HFF-Myc (cell line): Measurements from ENCODE around the gene FBXO34.

Source experiments
- DNase-seq: peaks from one replicate; pipeline ENCODE4 v3.0.0-alpha.2; 2011; ENCODE audit warnings: low read depth; ENCODE audit errors: extremely low read depth
- H3K4me3 ChIP-seq: replicated peaks from 2 replicates; pipeline ENCODE4 v1.5.1; 2011; ENCODE audit warnings: low read depth, mild to moderate bottlenecking, control low read depth, low read length
- TF ChIP-seq, protein P1 (sequence below): IDR thresholded peaks from 2 replicates; pipeline ENCODE4 v1.5.1; 2012; ENCODE audit warnings: mild to moderate bottlenecking, low read depth, low read length, control low read depth; ENCODE audit errors: missing control alignments

The FBXO34 gene

DNA sequence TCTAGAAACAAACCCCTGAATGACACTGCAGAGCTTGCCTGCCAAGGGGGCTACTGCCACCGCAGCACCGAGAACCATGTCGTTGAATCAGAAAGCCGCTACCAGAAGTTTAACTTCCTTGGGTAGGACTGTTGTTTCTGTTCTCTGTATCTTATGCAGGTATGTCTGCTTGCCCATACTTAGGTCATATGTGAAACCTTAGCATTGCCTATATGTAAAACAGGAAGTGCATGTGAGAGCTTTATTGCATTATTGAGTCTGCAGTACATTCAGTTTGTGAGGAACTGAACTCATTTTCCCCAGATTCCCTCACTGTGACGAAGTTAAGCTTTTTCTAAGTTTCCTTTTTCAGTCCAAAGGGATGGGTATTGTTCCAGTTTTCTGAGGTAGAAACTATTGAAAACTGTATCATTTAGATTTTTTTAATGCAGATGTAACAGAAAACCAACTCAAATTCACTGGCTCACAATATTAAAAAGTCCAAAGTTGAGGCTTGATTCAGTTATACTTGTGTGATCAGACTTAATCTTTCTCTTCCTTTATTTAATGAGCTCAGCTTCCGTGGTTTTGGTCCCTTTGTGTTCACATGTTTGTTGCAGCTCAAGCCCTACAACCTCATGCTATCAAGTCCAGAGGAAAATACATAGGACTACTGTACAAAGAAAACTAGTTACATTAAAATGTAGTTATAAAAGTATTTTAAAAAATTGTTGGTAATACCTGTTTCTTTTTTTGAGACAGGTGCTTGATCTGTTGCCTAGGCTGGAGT, 6.9 kb downstream of the FBXO34 start:
- TF ChIP-seq, protein P1, sequence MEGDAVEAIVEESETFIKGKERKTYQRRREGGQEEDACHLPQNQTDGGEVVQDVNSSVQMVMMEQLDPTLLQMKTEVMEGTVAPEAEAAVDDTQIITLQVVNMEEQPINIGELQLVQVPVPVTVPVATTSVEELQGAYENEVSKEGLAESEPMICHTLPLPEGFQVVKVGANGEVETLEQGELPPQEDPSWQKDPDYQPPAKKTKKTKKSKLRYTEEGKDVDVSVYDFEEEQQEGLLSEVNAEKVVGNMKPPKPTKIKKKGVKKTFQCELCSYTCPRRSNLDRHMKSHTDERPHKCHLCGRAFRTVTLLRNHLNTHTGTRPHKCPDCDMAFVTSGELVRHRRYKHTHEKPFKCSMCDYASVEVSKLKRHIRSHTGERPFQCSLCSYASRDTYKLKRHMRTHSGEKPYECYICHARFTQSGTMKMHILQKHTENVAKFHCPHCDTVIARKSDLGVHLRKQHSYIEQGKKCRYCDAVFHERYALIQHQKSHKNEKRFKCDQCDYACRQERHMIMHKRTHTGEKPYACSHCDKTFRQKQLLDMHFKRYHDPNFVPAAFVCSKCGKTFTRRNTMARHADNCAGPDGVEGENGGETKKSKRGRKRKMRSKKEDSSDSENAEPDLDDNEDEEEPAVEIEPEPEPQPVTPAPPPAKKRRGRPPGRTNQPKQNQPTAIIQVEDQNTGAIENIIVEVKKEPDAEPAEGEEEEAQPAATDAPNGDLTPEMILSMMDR: no peak
- no peak for DNase-seq
- H3K4me3 ChIP-seq: no peak overlapping the region

DNA sequence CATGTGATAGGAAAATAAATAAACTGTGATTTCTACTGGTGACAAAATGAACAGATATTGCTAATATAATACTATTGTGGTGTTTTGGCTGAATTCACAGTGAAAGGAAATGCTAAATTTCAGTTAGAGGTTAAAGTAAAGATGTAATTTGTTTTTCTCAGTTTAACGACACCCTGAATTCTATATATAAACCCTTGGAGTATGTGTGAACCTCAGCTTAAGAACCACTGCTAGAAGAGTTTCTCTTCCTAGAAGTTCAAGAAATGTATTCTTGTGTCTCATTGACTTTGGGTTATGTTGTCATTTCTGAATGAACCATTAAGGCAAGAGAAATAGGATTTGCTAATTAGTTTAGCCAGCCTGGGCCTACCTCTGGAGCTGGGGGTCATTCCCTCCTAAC, 8.2 kb downstream of the FBXO34 start:
- TF ChIP-seq, protein P1: no peak
- DNase-seq: no peak
- no peak overlapping the region for H3K4me3 ChIP-seq

DNA sequence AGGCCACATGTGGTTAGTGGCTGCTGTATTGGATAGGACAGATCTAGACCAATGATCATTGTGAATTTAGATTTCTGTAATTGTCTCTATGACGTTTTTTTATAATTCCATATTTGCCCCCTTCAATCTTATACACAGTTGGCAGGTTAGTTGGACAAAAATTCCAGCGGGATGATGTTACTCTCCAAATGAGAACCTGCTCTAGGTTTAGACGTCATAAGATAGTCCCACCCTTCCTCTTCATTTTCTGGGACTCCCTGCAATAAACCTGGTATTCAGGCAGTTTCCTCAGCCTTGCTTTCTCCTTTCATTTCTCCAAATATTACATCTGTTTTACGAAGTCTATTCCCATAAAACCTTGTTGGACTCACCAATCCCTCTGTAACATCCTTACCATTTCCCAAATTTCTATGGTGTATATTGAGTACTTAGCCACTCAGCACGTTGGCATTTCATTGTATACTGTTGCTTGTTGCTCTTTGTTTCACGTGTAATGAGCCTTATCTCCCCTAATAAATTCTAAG, 10.2 kb downstream of the FBXO34 start:
- DNase-seq: no peak
- TF ChIP-seq, protein P1: no peak
- no peak overlapping the region for H3K4me3 ChIP-seq

- no peak overlapping the region for H3K4me3 ChIP-seq
- no peak for DNase-seq
- TF ChIP-seq, protein P1: no peak
These were observed 13.9 kb downstream of the FBXO34 start for GRCh38 chr14:55285048-55285652.

DNA sequence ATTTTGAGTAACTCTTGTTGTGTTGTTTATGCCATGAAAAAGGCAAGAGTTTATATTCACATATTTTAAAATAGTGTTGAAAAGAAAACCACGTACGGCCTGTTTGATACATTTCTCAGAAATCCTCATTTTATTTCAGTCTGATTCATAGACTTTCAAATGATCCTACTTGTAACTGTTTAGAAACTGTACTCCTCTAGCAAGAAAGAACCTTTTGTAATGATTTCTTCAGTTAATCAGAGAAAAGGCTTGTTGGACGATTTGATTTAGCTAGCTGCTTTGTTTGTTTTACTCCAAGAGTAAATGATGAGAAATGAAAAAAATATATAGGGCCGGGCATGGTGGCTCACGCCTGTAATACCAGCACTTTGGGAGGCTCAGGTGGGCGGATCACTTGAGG, 17.2 kb downstream of the FBXO34 start:
- no peak for DNase-seq
- TF ChIP-seq, protein P1: no peak
- H3K4me3 ChIP-seq: no peak overlapping the region

DNA sequence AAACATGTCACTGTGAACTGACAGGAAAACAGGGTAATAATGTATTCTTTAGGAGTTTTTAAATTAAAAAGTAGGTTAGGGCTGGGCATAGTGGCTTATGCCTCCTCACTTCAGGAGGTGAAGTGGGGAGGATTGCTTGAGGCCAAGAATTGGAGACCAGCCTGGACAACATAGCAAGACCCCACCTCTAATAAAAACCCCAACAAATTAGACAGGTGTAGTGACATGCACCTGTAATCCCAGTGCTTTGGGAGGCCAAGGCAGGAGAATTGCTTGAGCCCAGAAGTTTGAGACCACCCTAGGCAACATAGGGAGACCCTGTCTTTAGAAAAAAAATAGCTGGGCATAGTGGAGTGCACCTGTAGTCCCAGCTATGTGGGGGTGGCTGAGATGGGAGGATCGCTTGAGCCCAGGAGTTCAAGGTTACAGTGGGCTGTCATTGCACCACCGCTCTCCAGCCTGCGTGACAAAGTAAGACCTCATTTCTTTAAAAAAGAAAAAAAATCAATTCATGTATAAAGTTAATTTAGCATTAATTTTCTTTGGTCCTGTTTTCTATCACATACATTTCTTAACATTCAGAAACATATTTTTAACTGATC, 20.4 kb downstream of the FBXO34 start:
- TF ChIP-seq, protein P1: no peak
- DNase-seq: no peak
- no peak overlapping the region for H3K4me3 ChIP-seq
